ENCODE data around the gene COG3. TPM values are rescaled to one million over a fixed set of nuclear protein-coding genes. Genes with fewer than 3 reads are reported as not detected.

The COG3 gene
- polyA plus RNA-seq, 4 donors = 15.9 to 29.4 (median 22.3) TPM

- H3K9me3 ChIP-seq (ENCODE audit: control insufficient read depth in 2 of 2, insufficient read depth in 1 of 2, low read depth in 1 of 2, low read length in 1 of 2) = no peaks in the 10 kb centered on the region
- H3K4me1 ChIP-seq (ENCODE audit: control insufficient read depth in 3 of 3, insufficient read depth in 2 of 3, low read depth in 1 of 3, low read length in 2 of 3) = peaks cover 0 to 5% (median 0%) of the 10 kb centered on the region in 3 donors
- DNase-seq = no peak
- no peaks in the 10 kb centered on the region for H3K27me3 ChIP-seq (ENCODE audit: control insufficient read depth in 3 of 3, insufficient read depth in 3 of 3, low read length in 3 of 3)
- no peak overlapping the region for H3K27ac ChIP-seq (ENCODE audit: low read depth in 1 of 3, low read length in 2 of 3)
- no peak overlapping the region for H3K4me3 ChIP-seq (ENCODE audit: low read depth in 1 of 3, low read length in 3 of 3)
- 79 to 88% (median 80%) methylated on average over 2 of the region's 2 CpGs for WGBS, 3 donors
- FAIRE-seq = no peak
- H3K36me3 ChIP-seq (ENCODE audit: control insufficient read depth in 3 of 3, insufficient read depth in 2 of 3, low read depth in 1 of 3, low read length in 3 of 3) = peaks cover 3 to 22% (median 8%) of the 10 kb centered on the region in 3 donors
These were observed 14.9 kb downstream of the COG3 start for GRCh38 chr13:45479661-45480060.

- Histone ChIP-seq H3K4me1 (ENCODE audit: control insufficient read depth in 3 of 3, insufficient read depth in 2 of 3, low read depth in 1 of 3, low read length in 2 of 3) (no peaks in the 10 kb centered on the region), H3K27me3 (ENCODE audit: control insufficient read depth in 3 of 3, insufficient read depth in 3 of 3, low read length in 3 of 3) (no peaks in the 10 kb centered on the region), H3K4me3 (ENCODE audit: low read depth in 1 of 3, low read length in 3 of 3) (no peak overlapping the region), H3K36me3 (ENCODE audit: control insufficient read depth in 3 of 3, insufficient read depth in 2 of 3, low read depth in 1 of 3, low read length in 3 of 3) (peaks cover 6 to 16% (median 11%) of the 10 kb centered on the region in 3 donors), H3K27ac (ENCODE audit: low read depth in 1 of 3, low read length in 2 of 3) (no peak overlapping the region), H3K9me3 (ENCODE audit: control insufficient read depth in 2 of 2, insufficient read depth in 1 of 2, low read depth in 1 of 2, low read length in 1 of 2) (no peaks in the 10 kb centered on the region)
- 48 to 72% (median 49%) methylated on average over 1 of the region's 1 CpG for WGBS, 3 donors
- FAIRE-seq (no peak), DNase-seq (no peak)
These were observed 16.9 kb downstream of the COG3 start for GRCh38 chr13:45481688-45482087.

GRCh38 chr13:45482571-45483173 is 17.9 kb downstream of the COG3 start:
- H3K4me1 ChIP-seq (ENCODE audit: control insufficient read depth in 3 of 3, insufficient read depth in 2 of 3, low read depth in 1 of 3, low read length in 2 of 3) = no peaks in the 10 kb centered on the region
- H3K9me3 ChIP-seq (ENCODE audit: control insufficient read depth in 2 of 2, insufficient read depth in 1 of 2, low read depth in 1 of 2, low read length in 1 of 2) = no peaks in the 10 kb centered on the region
- 54 to 78% (median 63%) methylated on average over 3 of the region's 3 CpGs for WGBS, 3 donors
- no peak overlapping the region for H3K4me3 ChIP-seq (ENCODE audit: low read depth in 1 of 3, low read length in 3 of 3)
- FAIRE-seq (no peak), DNase-seq (no peak)
- no peak overlapping the region for H3K27ac ChIP-seq (ENCODE audit: low read depth in 1 of 3, low read length in 2 of 3)
- H3K27me3 ChIP-seq (ENCODE audit: control insufficient read depth in 3 of 3, insufficient read depth in 3 of 3, low read length in 3 of 3) = no peaks in the 10 kb centered on the region
- H3K36me3 ChIP-seq (ENCODE audit: control insufficient read depth in 3 of 3, insufficient read depth in 2 of 3, low read depth in 1 of 3, low read length in 3 of 3) = peaks cover 6 to 13% (median 11%) of the 10 kb centered on the region in 3 donors

GRCh38 chr13:45487604-45488003 is 22.9 kb downstream of the COG3 start:
- peaks cover 2 to 12% (median 5%) of the 10 kb centered on the region in 3 donors for H3K36me3 ChIP-seq (ENCODE audit: control insufficient read depth in 3 of 3, insufficient read depth in 2 of 3, low read depth in 1 of 3, low read length in 3 of 3)
- 93 to 100% (median 95%) methylated on average over 1 of the region's 1 CpG for WGBS, 3 donors
- DNase-seq (no peak), FAIRE-seq (no peak)
- no peaks in the 10 kb centered on the region for H3K9me3 ChIP-seq (ENCODE audit: control insufficient read depth in 2 of 2, insufficient read depth in 1 of 2, low read depth in 1 of 2, low read length in 1 of 2)
- no peak overlapping the region for H3K27ac ChIP-seq (ENCODE audit: low read depth in 1 of 3, low read length in 2 of 3)
- no peaks in the 10 kb centered on the region for H3K27me3 ChIP-seq (ENCODE audit: control insufficient read depth in 3 of 3, insufficient read depth in 3 of 3, low read length in 3 of 3)
- no peaks in the 10 kb centered on the region for H3K4me1 ChIP-seq (ENCODE audit: control insufficient read depth in 3 of 3, insufficient read depth in 2 of 3, low read depth in 1 of 3, low read length in 2 of 3)
- no peak overlapping the region for H3K4me3 ChIP-seq (ENCODE audit: low read depth in 1 of 3, low read length in 3 of 3)

- Histone ChIP-seq H3K27me3 (ENCODE audit: control insufficient read depth in 3 of 3, insufficient read depth in 3 of 3, low read length in 3 of 3) (no peaks in the 10 kb centered on the region), H3K4me1 (ENCODE audit: control insufficient read depth in 3 of 3, insufficient read depth in 2 of 3, low read depth in 1 of 3, low read length in 2 of 3) (no peaks in the 10 kb centered on the region), H3K36me3 (ENCODE audit: control insufficient read depth in 3 of 3, insufficient read depth in 2 of 3, low read depth in 1 of 3, low read length in 3 of 3) (peaks cover 9 to 11% (median 11%) of the 10 kb centered on the region in 3 donors), H3K4me3 (ENCODE audit: low read depth in 1 of 3, low read length in 3 of 3) (no peak overlapping the region), H3K9me3 (ENCODE audit: control insufficient read depth in 2 of 2, insufficient read depth in 1 of 2, low read depth in 1 of 2, low read length in 1 of 2) (no peaks in the 10 kb centered on the region), H3K27ac (ENCODE audit: low read depth in 1 of 3, low read length in 2 of 3) (no peak overlapping the region)
- FAIRE-seq (no peak), DNase-seq (no peak)
- 93 to 100% (median 100%) methylated on average over 1 of the region's 1 CpG for WGBS, 3 donors
These were observed 25.3 kb downstream of the COG3 start for GRCh38 chr13:45490068-45490467.

- Histone ChIP-seq H3K36me3 (ENCODE audit: control insufficient read depth in 3 of 3, insufficient read depth in 2 of 3, low read depth in 1 of 3, low read length in 3 of 3) (peaks cover 15 to 27% (median 17%) of the 10 kb centered on the region in 3 donors), H3K27me3 (ENCODE audit: control insufficient read depth in 3 of 3, insufficient read depth in 3 of 3, low read length in 3 of 3) (no peaks in the 10 kb centered on the region), H3K27ac (ENCODE audit: low read depth in 1 of 3, low read length in 2 of 3) (no peak overlapping the region), H3K4me1 (ENCODE audit: control insufficient read depth in 3 of 3, insufficient read depth in 2 of 3, low read depth in 1 of 3, low read length in 2 of 3) (no peaks in the 10 kb centered on the region), H3K9me3 (ENCODE audit: control insufficient read depth in 2 of 2, insufficient read depth in 1 of 2, low read depth in 1 of 2, low read length in 1 of 2) (no peaks in the 10 kb centered on the region), H3K4me3 (ENCODE audit: low read depth in 1 of 3, low read length in 3 of 3) (no peak overlapping the region)
- 94 to 100% (median 98%) methylated on average over 1 of the region's 1 CpG for WGBS, 3 donors
- FAIRE-seq = peak; percentile 80
- DNase-seq = no peak
These were observed 27.8 kb downstream of the COG3 start for GRCh38 chr13:45492538-45492937.

GRCh38 chr13:45496942-45497341 is 32.2 kb downstream of the COG3 start:
- Histone ChIP-seq H3K9me3 (ENCODE audit: control insufficient read depth in 2 of 2, insufficient read depth in 1 of 2, low read depth in 1 of 2, low read length in 1 of 2) (no peaks in the 10 kb centered on the region), H3K27me3 (ENCODE audit: control insufficient read depth in 3 of 3, insufficient read depth in 3 of 3, low read length in 3 of 3) (no peaks in the 10 kb centered on the region), H3K36me3 (ENCODE audit: control insufficient read depth in 3 of 3, insufficient read depth in 2 of 3, low read depth in 1 of 3, low read length in 3 of 3) (peaks cover 16 to 34% (median 18%) of the 10 kb centered on the region in 3 donors), H3K4me3 (ENCODE audit: low read depth in 1 of 3, low read length in 3 of 3) (no peak overlapping the region), H3K27ac (ENCODE audit: low read depth in 1 of 3, low read length in 2 of 3) (no peak overlapping the region), H3K4me1 (ENCODE audit: control insufficient read depth in 3 of 3, insufficient read depth in 2 of 3, low read depth in 1 of 3, low read length in 2 of 3) (no peaks in the 10 kb centered on the region)
- WGBS, 3 donors = 83 to 90% (median 84%) methylated on average over 7 of the region's 7 CpGs
- DNase-seq = no peak
- FAIRE-seq = no peak

- H3K27me3 ChIP-seq (ENCODE audit: control insufficient read depth in 3 of 3, insufficient read depth in 3 of 3, low read length in 3 of 3) = no peaks in the 10 kb centered on the region
- no peaks in the 10 kb centered on the region for H3K9me3 ChIP-seq (ENCODE audit: control insufficient read depth in 2 of 2, insufficient read depth in 1 of 2, low read depth in 1 of 2, low read length in 1 of 2)
- no peaks in the 10 kb centered on the region for H3K4me1 ChIP-seq (ENCODE audit: control insufficient read depth in 3 of 3, insufficient read depth in 2 of 3, low read depth in 1 of 3, low read length in 2 of 3)
- H3K36me3 ChIP-seq (ENCODE audit: control insufficient read depth in 3 of 3, insufficient read depth in 2 of 3, low read depth in 1 of 3, low read length in 3 of 3) = peaks cover 21 to 36% (median 31%) of the 10 kb centered on the region in 3 donors
- no peak for DNase-seq
- no peak for FAIRE-seq
- H3K27ac ChIP-seq (ENCODE audit: low read depth in 1 of 3, low read length in 2 of 3) = no peak overlapping the region
- 74 to 83% (median 78%) methylated on average over 4 of the region's 4 CpGs for WGBS, 3 donors
- H3K4me3 ChIP-seq (ENCODE audit: low read depth in 1 of 3, low read length in 3 of 3) = no peak overlapping the region
These were observed 35.9 kb downstream of the COG3 start for GRCh38 chr13:45500492-45501174.

Measured in small intestine (tissue), 7 donors.